ENCODE results near the gene HMG20B.

DNA sequence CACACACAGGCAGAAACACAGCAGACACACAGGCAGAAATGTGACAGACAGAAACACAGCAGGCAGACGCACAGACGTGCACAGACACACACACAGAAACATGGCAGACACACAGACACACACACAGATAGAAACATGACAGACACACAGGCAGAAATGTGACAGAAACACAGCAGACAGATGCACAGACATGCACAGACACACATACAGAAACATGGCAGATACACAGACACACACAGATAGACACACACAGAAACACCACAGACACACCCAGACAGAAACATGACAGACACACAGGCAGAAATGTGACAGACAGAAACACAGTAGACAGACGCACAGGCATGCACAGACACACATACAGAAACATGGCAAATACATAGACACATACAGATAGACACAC, 32.6 kb downstream of the HMG20B start:
- TF ChIP-seq POLR2A (IDR thresholded peaks at IDR 0.05) (no peak), CTCF (IDR thresholded peaks at IDR 0.05) (no peak)

All from esophagus squamous epithelium (tissue), 4 donors.